WTC11 (cell line): ENCODE data around the gene CNTNAP5.

Source experiments
- CREB1 ChIP-seq: sonication (generic); formaldehyde crosslinking; IDR thresholded peaks from 2 replicates; pipeline ENCODE4 v1.8.0; 2023; ENCODE audit warnings: mild to moderate bottlenecking, missing genetic modification reagents
- ELF4 ChIP-seq: sonication (generic); formaldehyde crosslinking; IDR thresholded peaks from 2 replicates; pipeline ENCODE4 v1.8.1; 2022; ENCODE audit warnings: low read depth, mild to moderate bottlenecking, moderate library complexity, missing genetic modification reagents
- ESRRA ChIP-seq: sonication (generic); formaldehyde crosslinking; IDR thresholded peaks from 2 replicates; pipeline ENCODE4 v1.8.1; 2022; ENCODE audit warnings: mild to moderate bottlenecking, missing genetic modification reagents, borderline replicate concordance
- NFYB ChIP-seq: sonication (generic); formaldehyde crosslinking; conservative IDR thresholded peaks from 2 replicates; pipeline ENCODE4 v1.8.0; 2022; ENCODE audit warnings: low read depth, missing genetic modification reagents
- TCF7 ChIP-seq: sonication (generic); formaldehyde crosslinking; IDR thresholded peaks from 2 replicates; pipeline ENCODE4 v1.8.0; 2022; ENCODE audit warnings: mild to moderate bottlenecking, low read depth, missing genetic modification reagents, moderate library complexity
- ZNF416 ChIP-seq: fragments of 250-450 bp; sonication (Bioruptor Pico); IDR thresholded peaks from 2 replicates; pipeline ENCODE4 v1.9.0; 2021; ENCODE audit warnings: mild to moderate bottlenecking, inconsistent platforms
- TF ChIP-seq, protein P1 (sequence below): fragments of 200-600 bp; IDR thresholded peaks from 2 replicates; pipeline ENCODE4 v1.8.0; 2022; ENCODE audit warnings: antibody characterized with exemption
- TF ChIP-seq, protein P2 (sequence below): sonication (generic); formaldehyde crosslinking; IDR thresholded peaks from 2 replicates; pipeline ENCODE4 v1.8.0; 2023; ENCODE audit warnings: mild to moderate bottlenecking, missing genetic modification reagents

DNA sequence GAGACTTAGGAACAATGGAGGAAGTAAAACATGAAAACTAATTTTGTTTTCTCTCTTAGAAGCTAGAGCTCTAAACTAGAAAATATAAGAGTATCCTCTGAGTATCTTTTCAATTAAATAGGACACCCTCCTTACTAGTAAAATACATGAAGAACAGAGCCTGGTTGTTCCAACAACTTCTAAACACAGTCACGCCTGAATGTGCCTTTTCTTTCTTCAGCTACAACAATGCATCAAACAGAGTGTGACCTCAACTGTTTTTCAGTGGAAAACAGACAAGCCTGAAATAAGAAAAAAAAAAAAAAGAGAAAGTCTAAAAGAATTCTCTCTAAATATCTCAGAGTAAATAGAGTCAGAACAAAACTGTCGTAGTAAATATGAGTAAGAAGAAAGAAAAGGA, 928.8 kb downstream of the CNTNAP5 start:
- TF ChIP-seq NFYB (CRISPR knock-in tag) = no peak
- TF ChIP-seq, protein P1, sequence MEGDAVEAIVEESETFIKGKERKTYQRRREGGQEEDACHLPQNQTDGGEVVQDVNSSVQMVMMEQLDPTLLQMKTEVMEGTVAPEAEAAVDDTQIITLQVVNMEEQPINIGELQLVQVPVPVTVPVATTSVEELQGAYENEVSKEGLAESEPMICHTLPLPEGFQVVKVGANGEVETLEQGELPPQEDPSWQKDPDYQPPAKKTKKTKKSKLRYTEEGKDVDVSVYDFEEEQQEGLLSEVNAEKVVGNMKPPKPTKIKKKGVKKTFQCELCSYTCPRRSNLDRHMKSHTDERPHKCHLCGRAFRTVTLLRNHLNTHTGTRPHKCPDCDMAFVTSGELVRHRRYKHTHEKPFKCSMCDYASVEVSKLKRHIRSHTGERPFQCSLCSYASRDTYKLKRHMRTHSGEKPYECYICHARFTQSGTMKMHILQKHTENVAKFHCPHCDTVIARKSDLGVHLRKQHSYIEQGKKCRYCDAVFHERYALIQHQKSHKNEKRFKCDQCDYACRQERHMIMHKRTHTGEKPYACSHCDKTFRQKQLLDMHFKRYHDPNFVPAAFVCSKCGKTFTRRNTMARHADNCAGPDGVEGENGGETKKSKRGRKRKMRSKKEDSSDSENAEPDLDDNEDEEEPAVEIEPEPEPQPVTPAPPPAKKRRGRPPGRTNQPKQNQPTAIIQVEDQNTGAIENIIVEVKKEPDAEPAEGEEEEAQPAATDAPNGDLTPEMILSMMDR = no peak
- TF ChIP-seq ELF4 (CRISPR knock-in tag) = no peak
- TF ChIP-seq ZNF416 (CRISPR knock-in tag) = no peak
- TF ChIP-seq, protein P2, sequence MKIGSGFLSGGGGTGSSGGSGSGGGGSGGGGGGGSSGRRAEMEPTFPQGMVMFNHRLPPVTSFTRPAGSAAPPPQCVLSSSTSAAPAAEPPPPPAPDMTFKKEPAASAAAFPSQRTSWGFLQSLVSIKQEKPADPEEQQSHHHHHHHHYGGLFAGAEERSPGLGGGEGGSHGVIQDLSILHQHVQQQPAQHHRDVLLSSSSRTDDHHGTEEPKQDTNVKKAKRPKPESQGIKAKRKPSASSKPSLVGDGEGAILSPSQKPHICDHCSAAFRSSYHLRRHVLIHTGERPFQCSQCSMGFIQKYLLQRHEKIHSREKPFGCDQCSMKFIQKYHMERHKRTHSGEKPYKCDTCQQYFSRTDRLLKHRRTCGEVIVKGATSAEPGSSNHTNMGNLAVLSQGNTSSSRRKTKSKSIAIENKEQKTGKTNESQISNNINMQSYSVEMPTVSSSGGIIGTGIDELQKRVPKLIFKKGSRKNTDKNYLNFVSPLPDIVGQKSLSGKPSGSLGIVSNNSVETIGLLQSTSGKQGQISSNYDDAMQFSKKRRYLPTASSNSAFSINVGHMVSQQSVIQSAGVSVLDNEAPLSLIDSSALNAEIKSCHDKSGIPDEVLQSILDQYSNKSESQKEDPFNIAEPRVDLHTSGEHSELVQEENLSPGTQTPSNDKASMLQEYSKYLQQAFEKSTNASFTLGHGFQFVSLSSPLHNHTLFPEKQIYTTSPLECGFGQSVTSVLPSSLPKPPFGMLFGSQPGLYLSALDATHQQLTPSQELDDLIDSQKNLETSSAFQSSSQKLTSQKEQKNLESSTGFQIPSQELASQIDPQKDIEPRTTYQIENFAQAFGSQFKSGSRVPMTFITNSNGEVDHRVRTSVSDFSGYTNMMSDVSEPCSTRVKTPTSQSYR = no peak
- TF ChIP-seq ESRRA (CRISPR knock-in tag) = no peak
- no peak for TF ChIP-seq CREB1 (CRISPR knock-in tag)
- TF ChIP-seq TCF7 = no peak
